Endothelial cell (in vitro differentiated cells): ENCODE results near the gene UFC1. TPM values are rescaled to one million over a fixed set of nuclear protein-coding genes. Genes with fewer than 3 reads are reported as not detected.

ENCODE experiments used
- DNase-seq: peaks from one replicate; pipeline ENCODE4 v3.0.0; 2021; ENCODE audit warnings: low spot score
- H3K27ac Mint-ChIP-seq: one replicate; pipeline ENCODE4 v1.8.0; 2021; ENCODE audit warnings: mixed read lengths, inconsistent platforms; ENCODE audit not compliant: unreplicated experiment
- H3K27me3 Mint-ChIP-seq: one replicate; pipeline ENCODE4 v1.8.0; 2021; ENCODE audit warnings: mild to moderate bottlenecking, moderate library complexity, mixed read lengths, inconsistent platforms; ENCODE audit not compliant: unreplicated experiment
- H3K36me3 Mint-ChIP-seq: one replicate; pipeline ENCODE4 v1.8.0; 2021; ENCODE audit warnings: mild to moderate bottlenecking, low read depth, mixed read lengths, inconsistent platforms; ENCODE audit not compliant: unreplicated experiment
- H3K4me1 Mint-ChIP-seq: one replicate; pipeline ENCODE4 v1.8.0; 2021; ENCODE audit warnings: mild to moderate bottlenecking, mixed read lengths, inconsistent platforms; ENCODE audit not compliant: unreplicated experiment
- H3K4me3 Mint-ChIP-seq: one replicate; pipeline ENCODE4 v1.8.0; 2021; ENCODE audit warnings: mild to moderate bottlenecking, mixed read lengths, inconsistent platforms; ENCODE audit not compliant: unreplicated experiment
- H3K9me3 Mint-ChIP-seq: one replicate; pipeline ENCODE4 v1.8.0; 2021; ENCODE audit warnings: mixed read lengths, inconsistent platforms; ENCODE audit not compliant: unreplicated experiment
- total RNA-seq: library from RNA; stranded (reverse); fragmentation: NEBNext Ultra II Directional; extraction: Animal tissue kit (Norgen Biotek cat#: 25700); gene quantifications from one replicate; pipeline ENCODE4 v1.2.1, GENCODE V29; 2021; ENCODE audit not compliant: unreplicated experiment
- TF ChIP-seq, protein P1 (sequence below): fragments of 200-600 bp; sonication (generic); IDR thresholded peaks from one replicate; pipeline ENCODE4 v1.5.0; 2021; ENCODE audit warnings: antibody characterized with exemption; ENCODE audit not compliant: unreplicated experiment

UFC1 gene
- total RNA-seq, 1 donor from 2014 or later = 124 TPM

DNA sequence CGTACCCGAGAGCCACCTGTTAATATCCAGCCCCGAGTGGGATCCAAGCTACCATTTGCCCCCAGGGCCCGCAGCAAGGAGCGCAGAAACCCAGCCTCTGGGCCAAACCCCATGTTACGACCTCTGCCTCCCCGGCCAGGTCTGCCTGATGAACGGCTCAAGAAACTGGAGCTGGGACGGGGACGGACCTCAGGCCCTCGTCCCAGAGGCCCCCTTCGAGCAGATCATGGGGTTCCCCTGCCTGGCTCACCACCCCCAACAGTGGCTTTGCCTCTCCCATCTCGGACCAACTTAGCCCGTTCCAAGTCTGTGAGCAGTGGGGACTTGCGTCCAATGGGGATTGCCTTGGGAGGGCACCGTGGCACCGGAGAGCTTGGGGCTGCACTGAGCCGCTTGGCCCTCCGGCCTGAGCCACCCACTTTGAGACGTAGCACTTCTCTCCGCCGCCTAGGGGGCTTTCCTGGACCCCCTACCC lies 6.9 kb downstream of the UFC1 start:
- Mint-ChIP-seq H3K27ac (no peak overlapping the region), H3K4me3 (peak overlapping the region; percentile 92), H3K27me3 (peaks cover 20% of the 10 kb centered on the region), H3K4me1 (peaks cover 45% of the 10 kb centered on the region), H3K9me3 (no peaks in the 10 kb centered on the region), H3K36me3 (peaks cover 43% of the 10 kb centered on the region)
- TF ChIP-seq, protein P1, sequence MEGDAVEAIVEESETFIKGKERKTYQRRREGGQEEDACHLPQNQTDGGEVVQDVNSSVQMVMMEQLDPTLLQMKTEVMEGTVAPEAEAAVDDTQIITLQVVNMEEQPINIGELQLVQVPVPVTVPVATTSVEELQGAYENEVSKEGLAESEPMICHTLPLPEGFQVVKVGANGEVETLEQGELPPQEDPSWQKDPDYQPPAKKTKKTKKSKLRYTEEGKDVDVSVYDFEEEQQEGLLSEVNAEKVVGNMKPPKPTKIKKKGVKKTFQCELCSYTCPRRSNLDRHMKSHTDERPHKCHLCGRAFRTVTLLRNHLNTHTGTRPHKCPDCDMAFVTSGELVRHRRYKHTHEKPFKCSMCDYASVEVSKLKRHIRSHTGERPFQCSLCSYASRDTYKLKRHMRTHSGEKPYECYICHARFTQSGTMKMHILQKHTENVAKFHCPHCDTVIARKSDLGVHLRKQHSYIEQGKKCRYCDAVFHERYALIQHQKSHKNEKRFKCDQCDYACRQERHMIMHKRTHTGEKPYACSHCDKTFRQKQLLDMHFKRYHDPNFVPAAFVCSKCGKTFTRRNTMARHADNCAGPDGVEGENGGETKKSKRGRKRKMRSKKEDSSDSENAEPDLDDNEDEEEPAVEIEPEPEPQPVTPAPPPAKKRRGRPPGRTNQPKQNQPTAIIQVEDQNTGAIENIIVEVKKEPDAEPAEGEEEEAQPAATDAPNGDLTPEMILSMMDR = no peak
- DNase-seq = no peak

DNA sequence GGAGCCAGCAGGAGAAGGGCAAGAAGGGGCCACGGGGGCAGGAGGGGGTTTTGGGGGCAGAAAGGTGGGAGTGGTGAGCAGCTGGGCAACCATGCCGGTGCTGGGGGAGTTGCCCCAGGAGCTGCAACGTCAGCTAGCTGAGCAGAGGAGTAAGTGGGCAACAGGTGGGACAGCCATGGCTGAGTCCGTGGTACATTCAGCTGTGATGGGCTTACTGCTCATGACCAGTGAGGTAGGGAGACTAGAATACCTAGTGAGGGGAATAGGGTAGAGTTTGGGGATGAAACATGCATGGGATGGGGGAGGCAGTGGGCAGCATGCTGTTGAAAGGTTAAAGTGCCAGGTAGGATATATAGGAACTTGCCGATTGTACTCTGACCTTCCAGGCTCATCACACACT lies 7.9 kb downstream of the UFC1 start:
- H3K4me1 Mint-ChIP-seq = peaks cover 43% of the 10 kb centered on the region
- H3K9me3 Mint-ChIP-seq = no peaks in the 10 kb centered on the region
- H3K4me3 Mint-ChIP-seq = peak overlapping the region; percentile 67
- TF ChIP-seq, protein P1 = no peak
- H3K36me3 Mint-ChIP-seq = peaks cover 41% of the 10 kb centered on the region
- peak overlapping the region; percentile 75 for H3K27ac Mint-ChIP-seq
- peaks cover 19% of the 10 kb centered on the region for H3K27me3 Mint-ChIP-seq
- no peak for DNase-seq

DNA sequence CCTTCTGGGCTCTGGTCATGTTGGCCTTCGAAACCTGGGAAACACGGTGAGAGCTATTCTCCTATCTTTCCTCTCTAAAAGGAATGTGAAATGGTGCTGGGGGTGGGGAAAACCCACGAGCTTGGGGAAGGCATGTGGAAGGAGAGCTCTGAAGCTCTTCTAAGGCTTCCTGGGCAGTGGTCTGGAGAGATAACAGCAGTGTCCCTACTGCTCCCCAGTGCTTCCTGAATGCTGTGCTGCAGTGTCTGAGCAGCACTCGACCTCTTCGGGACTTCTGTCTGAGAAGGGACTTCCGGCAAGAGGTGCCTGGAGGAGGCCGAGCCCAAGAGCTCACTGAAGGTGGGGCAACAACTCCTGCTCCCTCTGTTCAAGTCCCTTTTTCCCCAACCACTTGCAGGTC lies 8.3 kb downstream of the UFC1 start:
- peaks cover 46% of the 10 kb centered on the region for H3K4me1 Mint-ChIP-seq

DNA sequence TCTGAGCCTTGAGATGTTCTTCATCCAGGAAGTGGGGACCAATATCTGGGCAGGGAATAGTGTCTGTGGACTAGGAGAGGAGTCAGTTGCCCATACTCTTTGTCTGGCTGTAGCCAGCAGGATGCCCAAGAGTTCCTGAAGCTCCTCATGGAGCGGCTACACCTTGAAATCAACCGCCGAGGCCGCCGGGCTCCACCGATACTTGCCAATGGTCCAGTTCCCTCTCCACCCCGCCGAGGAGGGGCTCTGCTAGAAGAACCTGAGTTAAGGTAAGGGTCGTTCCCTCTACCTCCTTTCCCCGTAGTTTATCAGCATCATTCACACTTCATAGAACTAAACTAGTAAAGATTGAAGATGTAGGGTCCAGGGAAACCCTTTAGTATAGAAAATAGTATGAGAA lies 9.0 kb downstream of the UFC1 start:
- H3K36me3 Mint-ChIP-seq = peaks cover 30% of the 10 kb centered on the region
- H3K4me3 Mint-ChIP-seq = peak overlapping the region; percentile 66
- TF ChIP-seq, protein P1 = no peak
- no peaks in the 10 kb centered on the region for H3K9me3 Mint-ChIP-seq
- H3K4me1 Mint-ChIP-seq = peaks cover 49% of the 10 kb centered on the region
- DNase-seq = no peak
- H3K27ac Mint-ChIP-seq = peak overlapping the region; percentile 75
- peaks cover 21% of the 10 kb centered on the region for H3K27me3 Mint-ChIP-seq

More for the DNA sequence above, 8.3 kb downstream of the UFC1 start:
- Mint-ChIP-seq H3K27ac (peak overlapping the region; percentile 75), H3K4me3 (peak overlapping the region; percentile 67), H3K9me3 (no peaks in the 10 kb centered on the region), H3K36me3 (peaks cover 38% of the 10 kb centered on the region), H3K27me3 (peaks cover 21% of the 10 kb centered on the region)
- TF ChIP-seq, protein P1 = no peak
- no peak for DNase-seq

DNA sequence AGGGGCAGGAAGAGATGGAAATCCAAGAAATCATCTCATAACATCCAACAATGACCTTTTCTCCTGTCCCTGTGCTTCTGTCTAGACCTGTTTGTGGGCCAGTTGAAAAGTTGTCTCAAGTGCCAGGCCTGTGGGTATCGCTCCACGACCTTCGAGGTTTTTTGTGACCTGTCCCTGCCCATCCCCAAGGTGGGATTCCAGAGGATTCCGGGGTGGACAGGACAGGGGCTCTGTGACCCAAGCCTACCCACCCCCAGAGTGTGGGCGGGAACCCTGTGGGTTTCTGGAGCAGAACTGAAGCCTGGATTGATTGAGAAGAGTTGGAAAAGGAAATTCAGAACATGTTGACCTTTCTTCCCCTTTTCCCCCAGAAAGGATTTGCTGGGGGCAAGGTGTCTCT lies 10.0 kb downstream of the UFC1 start:
- Mint-ChIP-seq H3K36me3 (peaks cover 25% of the 10 kb centered on the region), H3K9me3 (no peaks in the 10 kb centered on the region), H3K4me1 (peaks cover 40% of the 10 kb centered on the region), H3K4me3 (peak overlapping the region; percentile 53), H3K27ac (peak overlapping the region; percentile 61), H3K27me3 (peaks cover 17% of the 10 kb centered on the region)
- no peak for DNase-seq
- TF ChIP-seq, protein P1 = no peak
